Measurements from ENCODE around the gene HOXA9.

DNA sequence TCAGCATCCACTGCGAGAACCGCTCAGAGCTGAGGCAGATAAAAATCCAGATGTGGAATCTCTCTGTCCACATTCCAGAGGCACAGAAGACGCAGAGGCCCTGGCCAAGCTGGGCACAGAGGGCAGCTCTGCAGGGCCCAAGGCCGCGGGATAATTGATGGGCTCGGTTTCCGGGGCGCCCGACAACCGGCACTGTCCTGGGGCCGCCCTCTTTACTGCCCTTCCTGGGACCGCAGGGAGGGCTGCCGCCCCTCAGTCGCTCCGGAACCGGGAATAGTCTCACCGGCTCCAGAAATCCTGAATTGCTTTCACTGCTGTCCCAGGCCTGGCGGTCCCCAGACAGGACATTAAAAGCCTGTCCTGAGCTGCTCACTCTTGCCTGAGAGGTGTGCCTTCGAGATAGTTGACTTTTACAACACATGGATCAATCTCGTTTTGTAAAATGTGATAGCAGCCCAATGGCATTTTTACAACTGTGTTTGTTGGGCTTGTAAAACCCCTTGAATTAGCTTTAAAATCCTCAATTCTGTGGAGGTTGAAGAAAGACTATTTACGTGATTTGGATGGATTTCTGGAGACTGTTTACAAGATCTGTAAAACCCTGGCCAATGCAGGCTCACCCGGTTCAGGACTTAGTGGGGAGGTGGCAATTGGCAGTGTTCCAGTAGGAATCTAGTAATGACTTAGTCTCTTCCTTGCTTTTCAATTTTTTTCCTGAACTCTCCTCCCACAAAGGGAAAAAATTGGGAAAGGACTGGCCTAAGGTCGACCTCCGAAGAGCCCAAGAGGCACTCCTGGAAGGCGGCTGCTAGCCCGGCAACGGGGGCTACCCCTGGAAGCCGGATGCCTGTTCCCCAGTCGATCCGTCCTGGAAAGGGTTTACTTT lies 16.3 kb downstream of the HOXA9 start:
- TF ChIP-seq, protein P1, sequence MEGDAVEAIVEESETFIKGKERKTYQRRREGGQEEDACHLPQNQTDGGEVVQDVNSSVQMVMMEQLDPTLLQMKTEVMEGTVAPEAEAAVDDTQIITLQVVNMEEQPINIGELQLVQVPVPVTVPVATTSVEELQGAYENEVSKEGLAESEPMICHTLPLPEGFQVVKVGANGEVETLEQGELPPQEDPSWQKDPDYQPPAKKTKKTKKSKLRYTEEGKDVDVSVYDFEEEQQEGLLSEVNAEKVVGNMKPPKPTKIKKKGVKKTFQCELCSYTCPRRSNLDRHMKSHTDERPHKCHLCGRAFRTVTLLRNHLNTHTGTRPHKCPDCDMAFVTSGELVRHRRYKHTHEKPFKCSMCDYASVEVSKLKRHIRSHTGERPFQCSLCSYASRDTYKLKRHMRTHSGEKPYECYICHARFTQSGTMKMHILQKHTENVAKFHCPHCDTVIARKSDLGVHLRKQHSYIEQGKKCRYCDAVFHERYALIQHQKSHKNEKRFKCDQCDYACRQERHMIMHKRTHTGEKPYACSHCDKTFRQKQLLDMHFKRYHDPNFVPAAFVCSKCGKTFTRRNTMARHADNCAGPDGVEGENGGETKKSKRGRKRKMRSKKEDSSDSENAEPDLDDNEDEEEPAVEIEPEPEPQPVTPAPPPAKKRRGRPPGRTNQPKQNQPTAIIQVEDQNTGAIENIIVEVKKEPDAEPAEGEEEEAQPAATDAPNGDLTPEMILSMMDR (conservative IDR thresholded peaks at IDR 0.05 in 1 of 2, IDR thresholded peaks at IDR 0.05 in 1 of 2; ENCODE audit: extremely low read depth in 1 of 2, insufficient read depth in 1 of 2, low read depth in 1 of 2, low read length in 2 of 2): no peak
- TF ChIP-seq EZH2 (IDR thresholded peaks at IDR 0.05; ENCODE audit: borderline replicate concordance, low read length): no peak

Data from mammary epithelial cell (primary cell).